Superior temporal gyrus (tissue), 1 donor: Measurements from ENCODE around the gene ANKRD39.
A peak's percentile ranks its signal among the peaks of the same experiment; 100 is the strongest.
"Not testable (repeated sequence)": the region's sequence is repeated elsewhere in the genome, so short reads cannot be mapped to it uniquely, and the experiment has no call there.

Experiments used
- DNase-seq: peaks from one replicate; pipeline ENCODE4 v3.0.0-alpha.2; 2016; ENCODE audit errors: extremely low spot score

Gene ANKRD39, protein sequence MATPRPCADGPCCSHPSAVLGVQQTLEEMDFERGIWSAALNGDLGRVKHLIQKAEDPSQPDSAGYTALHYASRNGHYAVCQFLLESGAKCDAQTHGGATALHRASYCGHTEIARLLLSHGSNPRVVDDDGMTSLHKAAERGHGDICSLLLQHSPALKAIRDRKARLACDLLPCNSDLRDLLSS

GRCh38 chr2:96857667-96858372, at the start of gene ANKRD39:
Gene ANKRD39 (minus strand): TSS chr2:96858016. CDS start chr2:96857987, 29 bp downstream.
- DNase-seq, result peak; percentile 99

GRCh38 chr2:96906729-96907114, 48.9 kb upstream of the ANKRD39 start:
- no peak for DNase-seq

- DNase-seq, result no peak
These were observed 46.0 kb upstream of the ANKRD39 start for GRCh38 chr2:96903815-96904214.

DNA sequence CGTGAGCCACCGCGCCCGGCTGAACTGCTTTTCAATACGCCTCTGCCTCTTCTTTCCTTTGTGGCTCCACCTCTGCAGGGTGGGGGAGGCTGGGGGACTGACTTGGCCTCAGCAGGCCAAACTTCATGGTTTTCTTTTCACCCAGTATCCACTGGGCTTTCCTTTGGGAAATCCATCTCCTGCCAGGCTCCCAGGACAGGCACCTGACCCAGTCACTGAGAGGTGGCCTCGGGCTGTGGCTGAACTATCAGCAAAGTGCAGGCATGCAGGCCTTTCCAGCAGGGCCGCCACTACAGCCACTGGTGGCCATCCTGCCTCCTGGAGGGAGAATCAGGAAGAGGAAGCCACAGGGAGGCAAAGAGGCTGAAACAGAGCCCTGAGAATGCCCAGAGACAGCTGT, 45.5 kb upstream of the ANKRD39 start:
- no peak for DNase-seq

- DNase-seq, result no peak
These were observed 42.4 kb upstream of the ANKRD39 start for GRCh38 chr2:96900237-96900636.

DNA sequence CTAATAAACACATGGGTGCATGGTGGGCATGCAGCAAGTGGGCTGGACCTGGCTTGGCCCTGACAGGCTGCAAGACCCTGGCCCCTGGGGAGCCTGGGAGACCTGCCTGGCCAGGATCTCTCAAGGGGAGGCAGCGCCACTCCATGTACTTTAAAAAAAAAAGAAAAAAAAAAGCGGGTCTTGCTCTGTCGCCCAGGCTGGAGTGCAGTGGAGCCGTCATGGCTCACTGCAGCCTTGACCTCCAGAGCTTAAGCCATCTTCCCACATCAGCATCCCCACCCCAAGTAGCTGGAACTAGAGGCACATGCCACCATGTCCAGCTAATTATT, 41.6 kb upstream of the ANKRD39 start:
- no peak for DNase-seq

DNA sequence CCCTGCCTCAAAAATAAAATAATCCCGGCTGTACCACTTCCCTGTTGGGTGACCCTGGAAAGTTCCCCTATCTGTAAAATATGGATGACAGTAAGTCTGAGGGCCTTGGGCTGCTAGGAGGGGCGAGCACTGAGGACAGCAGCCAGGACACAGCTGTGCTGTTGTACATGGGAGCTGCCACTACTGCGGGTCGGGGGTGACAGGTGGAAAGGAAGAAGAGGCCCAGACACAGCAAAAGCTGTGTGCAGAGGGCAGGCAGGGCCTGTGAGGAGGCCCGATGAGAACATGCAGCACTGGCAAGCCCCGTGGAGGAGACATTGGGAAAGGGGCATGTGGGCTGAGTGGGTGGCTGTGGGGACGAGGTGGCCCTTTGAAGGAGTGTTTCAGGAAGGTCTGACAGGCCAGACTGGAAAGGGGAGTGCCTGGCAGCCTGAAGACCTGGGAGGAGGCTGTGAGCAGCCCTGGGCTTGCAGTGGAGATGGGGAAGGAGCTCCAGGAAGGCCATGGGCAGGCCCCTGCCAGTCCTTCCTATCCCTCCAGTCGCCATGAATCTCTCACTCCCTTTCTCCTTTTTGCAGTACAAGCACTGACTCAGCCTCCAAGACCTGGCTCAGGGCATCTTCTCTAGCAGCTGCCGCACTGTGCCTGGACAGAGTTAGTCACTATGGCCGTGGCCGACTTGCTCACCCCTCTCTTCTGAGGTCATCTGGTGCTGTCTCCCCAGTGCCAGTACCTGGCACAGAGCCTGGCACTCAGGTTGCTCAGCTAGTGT, 41.0 kb upstream of the ANKRD39 start:
- DNase-seq, result no peak

DNA sequence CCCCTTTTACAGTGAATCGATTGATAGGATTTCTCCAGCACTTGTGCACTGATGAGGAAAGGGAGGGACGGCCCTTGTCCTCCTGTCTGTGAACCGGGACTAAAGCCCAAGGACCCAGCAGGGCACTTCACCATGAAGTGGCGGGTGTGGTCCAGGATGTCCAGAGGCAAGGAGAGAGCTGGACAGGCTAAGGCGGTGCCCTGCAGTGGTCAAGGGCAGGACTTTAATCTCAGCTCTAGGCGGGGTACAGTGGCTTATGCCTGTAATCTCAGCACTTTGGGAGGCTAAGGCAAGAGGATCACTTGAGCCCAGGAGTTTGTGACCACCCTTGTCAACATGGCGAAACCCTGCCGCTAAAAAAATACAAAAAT, 40.3 kb upstream of the ANKRD39 start:
- no peak for DNase-seq

DNA sequence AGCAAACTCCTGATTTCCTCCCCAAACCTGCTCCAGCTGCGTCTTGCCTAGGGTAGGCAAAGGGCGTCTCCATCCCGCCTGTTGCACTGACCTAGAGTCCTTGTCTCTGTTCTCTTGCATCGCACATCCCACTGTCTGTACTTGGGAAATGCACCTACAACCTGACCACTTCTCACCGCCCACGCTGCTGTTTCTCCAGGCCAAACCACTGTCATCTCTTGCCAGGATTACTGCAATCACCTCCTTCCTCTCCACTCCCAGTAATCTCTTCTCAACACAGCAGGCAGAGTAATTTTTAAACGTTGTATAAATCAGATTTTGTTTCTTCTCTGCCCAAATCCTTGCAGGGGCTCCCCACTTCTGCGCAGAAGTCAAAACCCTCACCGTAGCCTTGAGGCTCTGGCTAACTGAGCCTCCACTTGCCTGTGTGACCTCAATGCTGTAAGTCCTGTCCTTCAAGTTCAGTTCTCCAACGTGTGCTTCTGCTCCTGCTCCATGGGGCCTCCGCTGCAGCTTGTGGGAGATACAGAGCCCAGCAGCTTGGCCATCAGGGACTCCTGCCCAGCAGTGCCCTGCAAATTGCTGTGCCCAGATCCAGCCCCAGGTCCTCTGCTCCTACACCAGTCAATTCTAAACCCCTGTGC, 39.8 kb upstream of the ANKRD39 start:
- no peak for DNase-seq

DNA sequence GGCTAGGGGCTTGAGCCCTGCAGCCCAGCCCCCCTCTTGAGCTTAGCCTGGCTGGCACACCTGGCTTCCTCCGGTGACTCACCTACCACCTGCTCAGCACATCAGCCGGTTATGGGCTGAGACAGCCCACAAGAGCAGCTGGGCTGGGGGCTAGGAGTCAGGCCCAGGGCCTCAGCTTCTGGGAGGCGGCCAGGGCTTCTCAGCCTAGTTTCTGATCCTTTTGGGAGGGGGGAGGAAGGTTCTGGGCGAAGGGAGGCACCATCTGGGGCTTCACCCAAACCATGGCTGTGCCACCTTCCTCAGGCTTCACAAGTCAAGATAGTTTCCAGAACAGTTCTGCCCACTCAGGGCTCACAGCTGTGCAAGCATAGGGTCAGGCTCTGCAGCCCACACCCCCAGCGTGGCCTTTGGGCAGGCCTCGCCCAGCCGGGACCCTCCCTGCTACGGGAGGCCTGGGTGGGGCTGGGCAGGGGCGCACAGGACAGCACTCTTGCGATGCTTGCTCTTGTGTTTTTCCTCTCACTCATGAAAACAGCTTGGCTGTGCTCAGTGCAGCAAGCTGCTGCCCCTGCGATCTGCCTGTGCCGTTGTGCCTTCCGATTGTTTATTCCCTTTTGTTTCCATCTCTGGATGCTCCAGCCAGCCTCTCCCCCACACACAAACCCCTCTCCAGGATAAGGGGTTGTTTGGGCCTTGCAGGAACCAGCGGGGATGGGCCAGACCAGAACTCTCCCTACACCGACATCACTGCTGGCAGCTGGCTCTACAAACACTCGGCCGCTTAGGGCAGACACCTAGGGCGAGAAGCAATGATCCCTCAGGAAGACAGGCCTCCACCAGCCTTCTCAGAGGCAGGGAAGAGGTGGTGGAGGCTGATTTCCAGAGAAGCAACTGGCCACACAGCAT, 38.2 kb upstream of the ANKRD39 start:
- DNase-seq, result no peak

- no peak for DNase-seq
These were observed 37.4 kb upstream of the ANKRD39 start for GRCh38 chr2:96895032-96895745.

- DNase-seq, result no peak
These were observed 36.3 kb upstream of the ANKRD39 start for GRCh38 chr2:96894151-96894531.

DNA sequence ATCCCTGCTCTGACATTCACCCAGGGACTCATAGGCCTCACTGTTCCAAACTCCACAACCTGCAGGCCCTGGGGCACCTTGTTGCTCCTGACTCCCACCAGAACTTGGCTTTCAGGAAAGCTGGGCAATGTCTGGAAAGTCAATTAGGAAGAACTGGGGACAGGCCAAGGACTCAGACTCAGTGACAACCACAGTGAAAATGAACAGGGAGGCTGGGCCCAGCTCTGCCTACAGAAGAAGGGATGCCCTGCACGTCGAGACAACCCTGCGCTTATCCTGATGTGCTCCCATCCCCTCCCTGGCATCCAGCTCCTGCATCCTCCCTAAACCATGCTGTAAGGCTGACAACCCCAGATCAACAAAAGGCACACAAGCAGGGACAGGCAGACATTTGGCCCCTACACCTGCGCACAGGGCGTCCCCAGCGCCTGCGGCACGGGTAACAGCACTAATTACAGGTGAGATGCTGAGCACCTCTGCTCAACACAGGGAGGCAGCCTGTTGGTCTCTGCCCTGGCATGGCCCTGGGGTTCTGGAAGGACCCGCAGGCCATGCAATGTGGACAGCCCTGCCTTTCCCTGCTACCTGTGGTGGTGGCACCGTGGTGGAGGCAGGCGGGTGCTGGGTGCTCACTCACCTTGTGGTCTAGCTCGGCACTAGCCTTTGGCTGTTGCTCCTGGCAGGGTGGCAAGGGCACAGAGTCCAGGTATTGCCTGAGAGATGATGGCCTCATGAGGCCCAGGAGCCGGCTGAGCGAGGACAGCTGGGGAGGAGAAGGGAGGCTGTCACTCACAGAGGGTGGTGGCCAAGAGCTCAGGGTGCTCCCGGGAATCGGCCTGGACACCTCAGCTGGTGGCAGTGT, 35.7 kb upstream of the ANKRD39 start:
- DNase-seq, result no peak

DNA sequence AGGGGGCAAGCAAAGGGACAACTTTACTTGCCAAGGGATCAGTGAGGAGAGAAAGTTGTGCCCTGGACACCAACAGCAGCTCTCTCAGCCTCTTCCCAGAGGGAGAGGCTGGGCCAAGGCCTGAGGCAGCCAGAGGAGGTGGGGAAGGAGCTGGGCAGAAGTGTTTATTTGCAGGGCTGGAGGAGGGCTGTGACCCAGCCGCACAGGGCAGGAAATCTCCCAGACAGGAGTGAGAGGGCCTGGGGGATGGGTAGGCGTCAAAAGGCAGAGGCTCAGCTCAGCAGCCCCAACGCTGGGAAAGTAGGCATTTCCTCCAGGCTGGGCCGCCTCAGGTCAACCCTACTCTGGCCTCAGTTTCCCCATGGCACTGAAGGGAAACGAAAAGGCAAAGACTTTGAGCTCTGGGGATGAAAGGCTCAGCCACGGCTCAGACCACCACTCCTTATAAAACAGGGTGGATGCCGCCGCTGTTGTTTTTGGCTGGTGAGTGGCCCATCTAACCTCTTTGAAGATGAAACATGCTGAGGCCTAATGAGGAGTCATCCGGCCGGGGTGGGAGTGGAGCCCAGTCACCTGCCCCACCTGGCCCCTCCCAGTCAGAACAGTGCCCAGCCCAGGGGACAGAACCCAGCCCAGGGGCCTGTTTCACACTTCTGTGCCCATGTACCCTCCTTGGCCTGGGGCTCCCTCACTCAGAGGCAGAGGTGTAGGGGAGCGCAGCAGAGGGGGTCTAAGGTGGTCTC, 33.9 kb upstream of the ANKRD39 start:
- DNase-seq, result no peak

DNA sequence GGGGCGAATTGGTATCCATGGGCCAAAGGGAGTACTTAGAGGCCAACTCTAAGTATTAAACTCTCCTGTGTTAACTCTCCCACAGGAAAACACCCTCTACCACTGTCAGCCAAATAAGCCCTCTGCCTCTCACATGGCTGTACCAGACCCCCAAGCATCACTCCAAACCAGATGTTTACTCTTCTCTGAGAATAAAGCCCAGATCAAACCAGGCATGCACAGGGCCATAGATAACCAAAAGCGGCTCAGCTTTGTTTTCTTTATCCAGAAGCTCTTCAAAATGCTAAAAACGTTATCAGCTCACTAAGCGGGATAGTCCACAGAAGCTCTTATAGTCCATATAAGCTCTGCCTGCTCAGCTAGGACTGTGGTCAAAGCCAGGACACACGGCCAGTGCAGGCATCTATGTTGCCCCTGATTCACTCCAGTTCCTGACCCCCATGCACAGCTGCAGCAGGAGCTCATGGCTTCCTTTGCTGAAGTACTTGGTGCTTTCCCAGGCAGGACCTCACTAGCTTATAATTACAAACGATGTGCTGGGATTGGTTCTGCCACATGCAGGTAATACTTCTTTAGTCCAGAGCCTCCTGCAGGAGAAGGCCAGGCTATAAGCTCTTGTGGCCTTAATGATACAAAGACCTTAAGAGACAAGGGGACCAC, 33.0 kb upstream of the ANKRD39 start:
- peak; percentile 8 for DNase-seq

DNA sequence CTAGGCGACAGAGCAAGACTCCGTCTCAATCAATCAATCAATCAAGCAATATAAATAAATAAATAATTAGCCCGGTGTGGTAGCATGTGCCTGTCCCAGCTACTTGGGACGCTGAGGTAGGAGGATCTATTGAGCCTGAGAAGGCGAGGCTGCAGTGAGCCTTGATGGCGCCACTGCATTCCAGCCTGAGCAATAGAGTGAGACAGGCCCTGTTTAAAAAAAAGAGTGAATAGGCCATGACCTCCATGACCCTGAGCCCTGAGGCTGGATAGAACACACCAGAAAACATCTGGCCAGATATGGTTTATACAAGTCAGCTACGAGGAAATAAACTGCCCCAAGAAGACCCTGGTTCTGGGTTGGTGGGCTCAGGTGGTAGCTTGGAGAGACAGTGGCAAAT, 32.4 kb upstream of the ANKRD39 start:
- no peak for DNase-seq

DNA sequence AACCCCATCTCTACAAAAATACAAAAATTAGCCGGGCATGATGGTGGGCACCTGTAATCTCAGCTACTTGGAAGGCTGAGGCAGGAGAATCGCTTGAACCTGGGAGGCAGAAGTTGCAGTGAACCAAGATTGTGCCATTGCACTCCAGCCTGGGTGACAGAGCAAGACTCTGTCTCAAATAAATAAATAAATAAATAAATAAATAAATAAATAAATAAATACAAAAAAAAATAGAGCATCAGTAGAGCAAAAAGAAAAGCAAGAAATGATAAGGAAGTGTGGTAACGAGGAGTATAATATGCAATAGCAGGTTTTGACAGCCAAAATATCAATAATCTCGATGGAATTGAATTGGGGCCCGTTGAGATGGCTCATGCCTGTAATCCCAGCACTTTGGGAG, 31.7 kb upstream of the ANKRD39 start:
- DNase-seq, result not testable (repeated sequence)

- peak; percentile 78 for DNase-seq
These were observed 30.5 kb upstream of the ANKRD39 start for GRCh38 chr2:96888072-96889011.
